BLaER1 (cell line): ENCODE results near the gene GRIK1.

Experiments
- H3K27ac ChIP-seq: shearing (Covaris generic); formaldehyde crosslinking; 2 replicates; pipeline ENCODE4 v1.8.1; 2022
- H3K27me3 ChIP-seq: shearing (Covaris generic); formaldehyde crosslinking; 2 replicates; pipeline ENCODE4 v1.8.1; 2022
- H3K36me3 ChIP-seq: shearing (Covaris generic); formaldehyde crosslinking; 2 replicates; pipeline ENCODE4 v1.8.1; 2022
- H3K4me1 ChIP-seq: shearing (Covaris generic); formaldehyde crosslinking; 2 replicates; pipeline ENCODE4 v1.8.1; 2022
- H3K4me2 ChIP-seq: shearing (Covaris generic); formaldehyde crosslinking; 2 replicates; pipeline ENCODE4 v1.8.1; 2022
- H3K4me3 ChIP-seq: shearing (Covaris generic); formaldehyde crosslinking; 2 replicates; pipeline ENCODE4 v1.8.1; 2022
- H3K9ac ChIP-seq: shearing (Covaris generic); formaldehyde crosslinking; 2 replicates; pipeline ENCODE4 v1.8.1; 2022
- H3K9me3 ChIP-seq: shearing (Covaris generic); formaldehyde crosslinking; 2 replicates; pipeline ENCODE4 v1.8.1; 2022
- H4K20me1 ChIP-seq: shearing (Covaris generic); formaldehyde crosslinking; 2 replicates; pipeline ENCODE4 v1.8.1; 2022
- Cebpa-rat ChIP-seq: shearing (Covaris generic); IDR thresholded peaks from 2 replicates; pipeline ENCODE4 v1.8.1; 2022

Gene GRIK1

DNA sequence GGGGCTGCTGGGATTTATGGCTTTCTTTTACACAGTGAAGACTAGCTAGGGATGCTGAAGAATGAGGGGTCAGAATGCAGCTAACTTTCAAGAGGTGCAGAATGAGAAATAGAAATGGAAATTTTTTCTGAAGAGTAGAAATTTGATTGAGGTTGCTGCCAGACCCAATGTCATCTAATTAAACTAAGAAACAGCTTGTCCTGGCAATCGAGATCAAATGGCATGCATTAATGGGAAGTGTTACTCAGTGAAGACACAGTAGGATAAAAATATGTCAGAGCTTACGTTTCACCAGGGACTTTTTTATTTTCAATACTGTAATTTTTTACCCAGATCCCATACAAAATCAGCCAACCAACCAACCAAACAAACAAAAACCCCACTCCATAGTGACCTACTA lies 306.0 kb downstream of the GRIK1 start:
- H3K9ac ChIP-seq: no peak overlapping the region
- no peaks in the 10 kb centered on the region for H3K9me3 ChIP-seq
- no peaks in the 10 kb centered on the region for H3K4me1 ChIP-seq
- no peak for TF ChIP-seq Cebpa-rat
- H3K4me3 ChIP-seq: no peak overlapping the region
- H4K20me1 ChIP-seq: no peaks in the 10 kb centered on the region
- H3K36me3 ChIP-seq: no peaks in the 10 kb centered on the region
- H3K27ac ChIP-seq: no peak overlapping the region
- no peaks in the 10 kb centered on the region for H3K27me3 ChIP-seq
- H3K4me2 ChIP-seq: no peak overlapping the region

GRCh38 chr21:29630441-29630840 lies 309.4 kb downstream of the GRIK1 start:
- Histone ChIP-seq H3K4me1 (no peaks in the 10 kb centered on the region), H3K36me3 (no peaks in the 10 kb centered on the region), H4K20me1 (no peaks in the 10 kb centered on the region), H3K4me3 (no peak overlapping the region), H3K9me3 (no peaks in the 10 kb centered on the region), H3K4me2 (no peak overlapping the region), H3K9ac (no peak overlapping the region), H3K27me3 (no peaks in the 10 kb centered on the region), H3K27ac (no peak overlapping the region)
- TF ChIP-seq Cebpa-rat: no peak

DNA sequence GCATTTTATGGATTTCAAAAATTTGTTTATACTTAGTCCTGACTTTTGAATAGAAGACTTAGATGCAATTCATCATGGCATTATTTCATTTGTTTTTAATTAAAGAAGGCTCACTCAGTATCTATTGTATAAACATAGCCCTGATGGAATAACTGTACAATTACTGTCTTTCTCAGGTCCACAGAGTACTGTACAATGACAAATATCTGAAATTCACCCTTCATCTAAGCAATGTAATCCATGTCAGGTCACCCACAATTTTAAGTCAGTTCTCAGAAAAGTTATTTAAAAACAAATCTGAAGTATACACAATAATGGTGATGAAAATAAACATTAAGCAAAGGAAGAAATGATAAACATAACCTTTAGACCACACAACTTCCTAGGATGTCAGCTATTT lies 311.9 kb downstream of the GRIK1 start:
- H4K20me1 ChIP-seq: no peaks in the 10 kb centered on the region

GRCh38 chr21:29626801-29627470 lies 312.9 kb downstream of the GRIK1 start:
- Histone ChIP-seq H3K4me2 (no peak overlapping the region), H3K27ac (no peak overlapping the region), H4K20me1 (no peaks in the 10 kb centered on the region), H3K4me3 (no peak overlapping the region), H3K27me3 (no peaks in the 10 kb centered on the region), H3K36me3 (no peaks in the 10 kb centered on the region), H3K9ac (no peak overlapping the region), H3K9me3 (no peaks in the 10 kb centered on the region), H3K4me1 (no peaks in the 10 kb centered on the region)
- no peak for TF ChIP-seq Cebpa-rat

More for the DNA sequence above, 311.9 kb downstream of the GRIK1 start:
- H3K36me3 ChIP-seq: no peaks in the 10 kb centered on the region
- H3K4me1 ChIP-seq: no peaks in the 10 kb centered on the region
- no peaks in the 10 kb centered on the region for H3K27me3 ChIP-seq
- H3K4me2 ChIP-seq: no peak overlapping the region
- no peak overlapping the region for H3K4me3 ChIP-seq
- H3K9me3 ChIP-seq: no peaks in the 10 kb centered on the region
- no peak for TF ChIP-seq Cebpa-rat
- H3K27ac ChIP-seq: no peak overlapping the region
- H3K9ac ChIP-seq: no peak overlapping the region

- H3K9me3 ChIP-seq: no peaks in the 10 kb centered on the region
- H3K36me3 ChIP-seq: no peaks in the 10 kb centered on the region
- no peak for TF ChIP-seq Cebpa-rat
Observed at GRCh38 chr21:29625990-29626389, 313.8 kb downstream of the GRIK1 start.

GRCh38 chr21:29624776-29625175 lies 315.0 kb downstream of the GRIK1 start:
- Histone ChIP-seq H3K36me3 (no peaks in the 10 kb centered on the region), H3K4me1 (no peaks in the 10 kb centered on the region), H3K9me3 (no peaks in the 10 kb centered on the region)

More at GRCh38 chr21:29625990-29626389, 313.8 kb downstream of the GRIK1 start:
- no peaks in the 10 kb centered on the region for H4K20me1 ChIP-seq
- no peak overlapping the region for H3K9ac ChIP-seq
- H3K27ac ChIP-seq: no peak overlapping the region
- no peaks in the 10 kb centered on the region for H3K4me1 ChIP-seq
- H3K4me2 ChIP-seq: no peak overlapping the region
- H3K27me3 ChIP-seq: no peaks in the 10 kb centered on the region
- H3K4me3 ChIP-seq: no peak overlapping the region

DNA sequence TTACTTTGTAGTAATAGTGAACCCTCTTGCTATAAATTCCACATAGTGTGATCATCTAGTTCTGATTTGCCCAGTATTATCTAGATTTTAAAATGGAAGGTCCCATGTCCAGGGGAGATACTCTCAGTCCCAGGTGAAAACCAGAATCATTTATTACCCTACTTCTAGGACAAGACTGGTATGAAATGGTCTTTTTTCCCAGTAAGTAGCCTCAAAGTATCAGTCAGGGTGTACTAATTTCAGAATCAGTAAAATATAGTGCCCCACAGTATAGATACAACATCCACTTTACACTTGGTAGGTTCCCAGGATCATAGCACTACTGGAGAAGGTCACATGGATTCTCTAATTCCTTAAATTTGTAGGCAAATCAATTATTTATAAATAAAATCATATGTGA lies 318.3 kb downstream of the GRIK1 start:
- TF ChIP-seq Cebpa-rat: no peak
- Histone ChIP-seq H3K4me2 (no peak overlapping the region), H3K4me1 (no peaks in the 10 kb centered on the region), H3K27ac (no peak overlapping the region), H3K36me3 (no peaks in the 10 kb centered on the region), H4K20me1 (no peaks in the 10 kb centered on the region), H3K27me3 (no peaks in the 10 kb centered on the region), H3K4me3 (no peak overlapping the region), H3K9ac (no peak overlapping the region), H3K9me3 (no peaks in the 10 kb centered on the region)

More at GRCh38 chr21:29624776-29625175, 315.0 kb downstream of the GRIK1 start:
- no peaks in the 10 kb centered on the region for H3K27me3 ChIP-seq
- no peak overlapping the region for H3K9ac ChIP-seq
- H3K27ac ChIP-seq: no peak overlapping the region
- no peaks in the 10 kb centered on the region for H4K20me1 ChIP-seq
- no peak for TF ChIP-seq Cebpa-rat
- no peak overlapping the region for H3K4me3 ChIP-seq
- no peak overlapping the region for H3K4me2 ChIP-seq

DNA sequence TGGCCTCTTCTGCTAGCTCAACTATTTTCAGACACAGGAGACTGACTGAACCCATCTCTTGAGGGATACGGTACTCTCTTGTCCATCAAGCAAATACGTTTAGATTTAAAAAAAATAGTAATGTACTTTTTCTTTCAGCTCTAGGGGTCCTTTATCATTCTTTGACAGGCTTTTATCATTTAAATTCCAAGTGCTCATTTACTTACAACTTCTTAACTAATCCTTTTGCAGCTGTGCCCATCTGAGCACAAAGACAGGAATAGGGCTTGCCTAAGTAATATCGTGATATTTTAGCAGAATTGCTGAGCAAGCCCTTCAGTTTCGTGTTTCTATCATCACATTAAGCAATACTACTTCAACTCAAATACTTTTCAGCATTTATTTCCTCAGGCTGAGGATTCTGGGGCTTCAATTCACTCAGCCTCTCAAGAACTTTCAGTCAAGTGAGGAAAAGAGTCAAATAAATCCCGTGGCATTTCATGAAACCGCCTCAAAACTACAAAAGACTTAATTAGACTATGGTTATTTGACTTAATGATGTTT lies 323.5 kb downstream of the GRIK1 start:
- no peaks in the 10 kb centered on the region for H3K9me3 ChIP-seq
- H3K4me3 ChIP-seq: no peak overlapping the region
- no peak for TF ChIP-seq Cebpa-rat
- H3K27ac ChIP-seq: no peak overlapping the region
- no peak overlapping the region for H3K4me2 ChIP-seq
- H3K27me3 ChIP-seq: no peaks in the 10 kb centered on the region
- no peak overlapping the region for H3K9ac ChIP-seq
- H3K36me3 ChIP-seq: no peaks in the 10 kb centered on the region
- H3K4me1 ChIP-seq: no peaks in the 10 kb centered on the region
- no peaks in the 10 kb centered on the region for H4K20me1 ChIP-seq

DNA sequence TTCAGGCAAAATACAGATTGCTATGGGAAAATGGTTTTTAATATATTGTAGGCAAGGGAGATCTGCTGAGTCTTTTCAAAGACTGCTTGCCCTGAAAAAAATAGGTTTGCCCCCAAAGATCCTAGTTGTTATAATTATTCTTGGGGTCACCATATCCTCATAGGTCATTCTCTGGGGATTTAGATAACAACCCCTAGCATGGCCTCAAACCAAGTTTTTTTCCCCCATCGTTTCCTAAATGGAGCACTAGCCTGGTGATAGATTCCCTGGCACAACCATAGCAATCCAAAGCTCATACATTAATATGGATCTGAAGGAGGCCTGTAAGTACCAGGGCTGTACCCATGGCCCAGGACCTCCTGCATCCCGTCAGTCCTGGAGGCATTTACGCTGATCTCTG lies 325.9 kb downstream of the GRIK1 start:
- H3K27me3 ChIP-seq: no peaks in the 10 kb centered on the region
- no peak for TF ChIP-seq Cebpa-rat

DNA sequence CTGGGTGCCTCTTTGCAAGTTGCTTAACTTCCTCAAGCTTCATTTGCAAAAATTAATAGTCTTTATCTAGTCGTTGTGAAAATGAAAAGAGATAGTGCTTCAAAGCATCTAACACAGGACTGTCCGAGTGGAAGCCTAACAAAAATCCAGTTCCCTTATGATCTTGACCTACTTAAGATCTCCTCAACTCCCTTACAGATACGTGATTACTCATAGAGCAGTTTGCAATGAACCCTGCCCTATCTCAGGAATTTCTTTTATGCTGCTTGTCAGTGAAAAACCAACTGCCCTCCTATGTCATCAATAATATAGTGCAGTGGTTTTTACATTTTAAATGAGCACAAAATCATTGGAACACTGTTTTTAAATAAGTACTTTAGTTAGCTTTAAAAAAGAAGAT lies 326.8 kb downstream of the GRIK1 start:
- no peak for TF ChIP-seq Cebpa-rat
- H3K4me1 ChIP-seq: no peaks in the 10 kb centered on the region
- H3K27me3 ChIP-seq: no peaks in the 10 kb centered on the region
- H4K20me1 ChIP-seq: no peaks in the 10 kb centered on the region
- H3K4me3 ChIP-seq: no peak overlapping the region
- no peaks in the 10 kb centered on the region for H3K9me3 ChIP-seq
- no peak overlapping the region for H3K27ac ChIP-seq
- H3K9ac ChIP-seq: no peak overlapping the region
- no peaks in the 10 kb centered on the region for H3K36me3 ChIP-seq
- no peak overlapping the region for H3K4me2 ChIP-seq

More for the DNA sequence above, 325.9 kb downstream of the GRIK1 start:
- Histone ChIP-seq H3K4me2 (no peak overlapping the region), H3K4me3 (no peak overlapping the region), H3K36me3 (no peaks in the 10 kb centered on the region), H3K9me3 (no peaks in the 10 kb centered on the region), H4K20me1 (no peaks in the 10 kb centered on the region), H3K27ac (no peak overlapping the region), H3K9ac (no peak overlapping the region), H3K4me1 (no peaks in the 10 kb centered on the region)
